HG03108 (cell line): ENCODE measurements around the gene CPVL.

ENCODE experiments used
- ATAC-seq: cut with Tn5 transposase; IDR thresholded peaks from one replicate; pipeline ENCODE4 v1.9.1; 2021; ENCODE audit warnings: moderate library complexity; ENCODE audit not compliant: unreplicated experiment

CPVL gene

GRCh38 chr7:28984217-28984616 is 162.1 kb downstream of the CPVL start:
- no peak for ATAC-seq

- no peak for ATAC-seq
Measured at GRCh38 chr7:28983396-28984190, 162.7 kb downstream of the CPVL start.

GRCh38 chr7:28981161-28981465 is 165.2 kb downstream of the CPVL start:
- no peak for ATAC-seq

DNA sequence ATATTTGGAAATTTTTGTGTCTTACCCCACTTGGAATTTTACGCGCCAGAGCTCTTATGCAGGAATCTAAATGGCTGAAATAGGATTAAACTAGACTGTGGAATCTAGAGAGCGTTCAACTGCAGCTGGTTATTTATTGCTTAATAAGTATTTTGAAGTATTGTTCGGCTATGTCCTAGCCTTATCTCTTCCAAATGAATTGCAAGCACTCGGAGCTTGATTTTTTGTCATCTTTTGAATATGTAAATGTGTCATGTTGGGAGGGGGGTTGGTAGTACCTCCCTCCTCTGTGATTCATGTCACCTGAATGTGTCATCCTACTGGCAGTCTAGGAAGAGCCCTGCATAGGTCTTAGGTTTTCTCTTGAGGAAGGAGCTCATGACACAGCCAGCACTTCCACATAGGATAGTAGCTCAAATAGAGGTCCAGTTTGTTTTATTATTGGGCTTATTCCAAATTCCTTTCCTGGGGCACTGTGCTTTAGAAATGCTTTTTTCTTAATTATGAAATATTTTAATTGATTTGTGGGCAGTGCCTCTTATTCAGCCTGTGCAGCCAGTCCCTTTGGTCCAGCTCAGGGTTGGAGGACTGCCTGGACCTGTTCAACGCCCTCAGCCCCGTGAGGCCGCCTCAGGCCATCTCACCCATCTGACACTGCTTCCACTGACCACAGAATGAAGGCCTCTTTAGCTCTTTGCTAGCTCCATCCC is 165.7 kb downstream of the CPVL start:
- ATAC-seq, result no peak

DNA sequence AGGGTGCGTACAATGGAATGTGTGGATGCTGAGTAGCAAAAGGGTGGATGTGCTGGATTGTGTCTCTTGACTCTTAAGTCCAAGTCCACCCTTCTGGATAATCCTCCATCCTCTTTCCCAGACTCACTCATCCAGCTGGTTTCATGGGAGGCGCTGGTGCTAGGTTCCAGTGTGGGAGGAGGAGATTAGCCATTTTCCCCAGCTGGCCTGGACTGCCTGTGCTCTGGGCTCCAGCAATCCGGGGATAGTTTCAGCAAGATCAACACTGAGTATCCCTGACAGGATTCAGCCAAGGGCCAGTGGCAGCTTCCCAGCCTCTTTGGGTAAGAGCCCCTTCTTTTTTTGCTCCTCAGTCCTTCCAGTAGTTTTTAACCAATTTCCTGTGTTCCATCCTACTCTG is 166.6 kb downstream of the CPVL start:
- no peak for ATAC-seq

DNA sequence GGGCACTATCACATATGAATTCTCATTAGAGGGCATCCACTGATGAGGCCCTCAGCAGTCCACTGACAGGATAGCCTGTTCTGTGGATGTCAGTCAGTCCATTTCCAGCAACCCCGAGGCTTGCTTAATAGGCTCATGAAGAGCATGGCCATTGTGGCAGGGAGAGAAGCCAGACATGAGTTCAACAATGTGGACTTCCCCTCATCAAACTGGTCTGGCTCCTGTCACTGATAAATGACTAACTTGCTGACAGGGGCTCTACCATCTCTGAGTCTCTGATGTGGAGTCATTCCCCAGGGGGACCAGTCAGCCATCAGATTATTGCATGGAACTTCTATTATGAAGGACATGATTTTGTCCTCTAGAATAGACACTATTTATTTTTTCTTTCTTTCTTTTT is 168.5 kb downstream of the CPVL start:
- ATAC-seq, result no peak

- no peak for ATAC-seq
Measured at GRCh38 chr7:28976022-28976421, 170.3 kb downstream of the CPVL start.

GRCh38 chr7:28973591-28973990 is 172.7 kb downstream of the CPVL start:
- ATAC-seq, result no peak

DNA sequence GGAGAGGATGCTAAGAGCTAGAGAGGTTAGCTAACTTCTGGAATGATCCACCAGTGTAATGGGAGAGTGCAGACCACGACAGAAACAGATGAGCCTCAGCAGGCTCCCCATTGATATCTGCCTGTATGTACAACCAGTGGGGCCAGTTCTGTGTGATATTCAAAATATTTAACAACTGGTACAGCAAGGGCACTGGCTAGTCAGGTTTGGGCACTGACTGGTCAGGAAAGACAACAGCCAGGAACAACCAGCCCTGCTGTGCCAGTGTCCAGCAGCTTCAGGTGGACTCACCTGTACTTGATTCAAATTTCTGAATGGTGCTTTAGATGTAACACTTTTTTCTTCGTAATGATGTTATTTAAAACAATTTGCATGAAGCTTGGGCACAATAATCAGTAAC is 182.3 kb downstream of the CPVL start:
- ATAC-seq, result no peak

GRCh38 chr7:28961972-28962371 is 184.4 kb downstream of the CPVL start:
- ATAC-seq, result no peak

GRCh38 chr7:28960071-28960840 is 186.1 kb downstream of the CPVL start:
- no peak for ATAC-seq

- ATAC-seq, result no peak
Measured at GRCh38 chr7:28958980-28959347, 187.4 kb downstream of the CPVL start.

DNA sequence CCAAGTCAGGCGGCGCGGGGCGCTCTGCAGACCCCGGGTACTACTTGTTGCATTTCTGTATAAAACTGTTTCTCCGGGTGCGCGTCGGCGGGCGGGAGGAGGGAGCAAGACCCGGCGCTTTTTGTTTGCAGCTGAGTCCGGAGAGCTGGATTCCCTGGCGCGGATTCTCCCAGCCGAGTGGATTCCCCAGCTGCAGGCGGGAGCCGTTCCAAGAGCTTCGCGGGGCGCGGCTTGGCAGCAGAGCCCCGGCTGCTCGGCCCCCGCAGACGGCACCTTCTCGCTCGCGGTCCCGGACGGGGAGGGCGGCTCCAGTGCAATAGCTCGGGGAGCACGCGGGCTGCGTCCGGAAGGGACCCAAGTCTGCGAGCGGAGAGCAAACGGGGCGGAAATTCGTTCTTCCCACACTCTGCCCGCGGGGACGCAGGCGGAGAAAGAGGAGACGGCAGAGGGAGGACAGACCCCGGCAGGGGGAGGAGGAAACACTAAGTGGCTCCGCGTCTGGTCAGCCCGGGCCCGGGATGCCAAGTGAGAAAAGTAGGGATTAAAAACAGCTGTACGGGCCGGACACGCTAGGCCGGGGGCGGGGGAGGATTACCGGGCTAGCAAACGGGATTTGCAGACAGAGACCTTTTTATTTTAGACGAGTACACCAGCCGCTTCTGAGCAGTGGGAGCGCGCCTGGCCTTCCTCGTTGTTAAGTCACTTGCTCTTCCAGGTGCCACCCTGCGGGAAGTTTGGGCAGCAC is 187.9 kb downstream of the CPVL start, which contains the start of gene TRIL:
Gene TRIL, minus strand, starts transcription at position 96 of the 745 bp plus-strand sequence. CDS start 284 bp downstream, outside the sequence.
- ATAC-seq, result no peak

- no peak for ATAC-seq
Measured at GRCh38 chr7:28957751-28958234, 188.5 kb downstream of the CPVL start.

- no peak for ATAC-seq
Measured at GRCh38 chr7:28957064-28957750, 189.1 kb downstream of the CPVL start.

DNA sequence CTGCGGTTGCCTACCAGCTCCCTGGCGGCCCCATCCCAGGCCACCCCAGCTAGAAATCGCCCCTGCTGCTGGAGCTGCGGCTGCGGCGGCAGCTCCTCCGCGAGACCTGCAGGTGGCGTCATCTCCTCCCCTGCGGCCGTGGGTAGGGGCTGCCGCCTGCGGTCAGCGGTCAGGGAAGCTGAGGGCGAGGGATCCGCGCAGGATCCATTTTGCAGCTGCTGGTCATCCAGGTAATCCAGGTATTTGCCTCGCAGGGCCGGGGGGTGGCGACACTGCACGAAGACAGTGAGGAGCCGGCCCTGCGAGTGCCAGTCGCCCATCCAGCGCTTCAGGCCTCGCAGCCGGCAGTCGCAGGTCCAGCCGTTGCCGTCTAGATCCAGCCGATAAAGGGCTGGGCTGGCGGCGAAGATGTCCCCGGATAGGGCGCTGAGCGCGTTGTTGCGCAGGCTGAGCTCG is 189.7 kb downstream of the CPVL start:
- no peak for ATAC-seq

DNA sequence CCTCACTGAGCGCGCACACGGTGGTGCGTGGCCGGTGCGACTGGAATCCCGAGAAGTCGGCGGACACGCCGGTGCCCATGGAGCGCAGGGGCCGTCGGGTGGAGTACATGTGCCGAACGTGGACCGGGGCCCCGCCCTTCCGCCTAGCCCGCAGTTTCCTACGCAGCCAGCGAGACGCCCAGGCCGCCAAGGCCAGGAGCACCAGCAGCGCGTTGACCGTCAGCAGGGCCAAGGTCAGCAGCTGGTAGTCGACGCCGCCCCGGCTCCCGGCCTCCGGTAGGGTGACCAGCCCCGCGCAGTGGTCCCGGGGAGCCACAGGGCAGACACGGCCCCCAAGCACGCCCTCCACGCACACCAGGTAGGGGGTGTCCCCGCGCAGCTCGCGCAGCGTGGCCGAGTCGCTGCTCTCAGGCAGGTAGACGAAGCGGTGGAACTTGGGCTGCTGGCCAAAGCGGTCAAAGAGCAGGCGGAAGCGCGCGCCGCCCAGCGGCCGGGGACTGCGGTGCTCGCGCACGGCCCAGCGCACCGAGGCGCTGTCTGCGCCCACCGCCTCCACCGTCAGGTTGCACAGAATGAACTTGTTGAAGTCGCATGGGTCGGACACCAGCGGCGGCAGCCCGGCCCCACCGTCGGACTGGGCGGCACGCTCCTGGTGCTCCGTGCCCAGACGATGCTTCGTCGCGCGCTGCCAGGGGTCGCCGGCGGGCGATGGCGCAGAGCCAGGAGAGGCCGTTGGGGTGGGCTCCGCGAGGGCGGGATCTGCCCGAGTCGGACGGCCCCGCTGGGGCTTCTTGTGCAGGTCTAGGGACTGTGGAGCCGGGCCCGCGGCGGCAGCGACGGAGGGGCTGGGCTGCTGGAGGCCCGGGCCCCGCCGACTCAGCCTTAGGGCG is 190.4 kb downstream of the CPVL start:
- no peak for ATAC-seq

DNA sequence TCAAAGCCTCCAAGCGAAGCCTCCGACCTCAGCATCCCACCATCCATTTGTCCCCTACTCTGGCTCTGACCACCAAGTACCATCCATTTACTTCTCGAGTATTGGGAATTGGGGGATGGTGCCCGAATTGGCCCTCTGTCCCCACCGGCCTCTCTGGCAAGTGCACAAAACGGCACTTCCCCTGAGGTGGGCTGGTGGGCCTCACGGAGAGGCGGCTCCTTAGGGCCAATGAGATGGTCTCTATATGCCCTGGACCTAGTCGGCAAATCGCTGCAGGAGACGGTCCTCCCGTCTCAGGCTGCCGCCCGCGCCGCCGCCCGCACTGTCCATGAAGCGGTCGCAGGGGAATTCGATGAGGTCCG is 191.0 kb downstream of the CPVL start:
- ATAC-seq, result no peak

- no peak for ATAC-seq
Measured at GRCh38 chr7:28954946-28955345, 191.4 kb downstream of the CPVL start.
